VCaP (cell line): ENCODE measurements around the gene ITIH3.
A peak's percentile ranks its signal among the peaks of the same experiment; 100 is the strongest.

Experiments
- H3K27ac ChIP-seq: fragments of 450-650 bp; 2 replicates; pipeline ENCODE4 v1.5.1; 2017
- CTCF ChIP-seq: fragments of 450-650 bp; conservative IDR thresholded peaks from 2 replicates; pipeline ENCODE4 v1.5.1; 2017; ENCODE audit warnings: mild to moderate bottlenecking, moderate library complexity

Gene ITIH3

DNA sequence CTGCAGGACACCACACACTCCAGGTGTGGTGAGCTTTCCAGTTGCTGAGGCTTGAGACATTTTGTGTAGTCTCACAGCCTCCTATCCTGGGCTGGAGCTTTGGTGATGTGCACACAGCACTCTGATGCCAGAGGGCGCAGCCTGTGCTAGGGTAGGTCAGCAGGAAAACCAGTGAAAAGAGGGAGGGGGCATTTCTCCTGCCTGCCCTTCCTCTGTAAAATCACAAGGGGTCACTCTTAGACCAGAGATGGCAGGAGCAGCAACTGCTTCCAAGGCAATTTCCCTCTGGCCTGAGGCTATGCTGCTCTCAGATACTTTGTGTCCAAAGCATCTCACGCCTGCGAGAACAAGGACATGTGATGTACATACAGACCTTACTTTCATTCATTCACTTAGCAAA, 56.8 kb downstream of the ITIH3 start:
- H3K27ac ChIP-seq = no peak overlapping the region
- peak; percentile 91 for TF ChIP-seq CTCF

- no peak for TF ChIP-seq CTCF
- no peak overlapping the region for H3K27ac ChIP-seq
Observed at GRCh38 chr3:52852419-52852818, 57.8 kb downstream of the ITIH3 start.

DNA sequence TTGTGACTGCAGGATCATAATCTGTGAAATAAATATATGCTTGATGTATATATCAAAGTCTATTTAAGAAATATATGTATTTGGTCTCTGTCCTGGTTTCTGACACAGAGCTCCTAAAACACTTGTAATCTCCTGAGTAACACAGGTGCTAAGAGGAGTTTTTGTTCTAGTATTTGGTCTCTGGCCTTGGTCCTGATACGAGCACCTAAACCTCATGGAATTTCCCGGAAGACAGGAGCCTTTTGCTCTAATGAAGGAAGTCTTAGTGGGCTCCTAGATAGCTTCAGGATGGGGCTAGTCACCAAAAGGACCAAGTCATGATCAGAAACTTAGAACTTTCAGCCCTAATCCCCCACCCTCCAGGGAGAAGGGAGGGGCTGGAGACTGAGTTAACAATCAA, 59.4 kb downstream of the ITIH3 start:
- no peak for TF ChIP-seq CTCF
- H3K27ac ChIP-seq = no peak overlapping the region

GRCh38 chr3:52856666-52857065, 62.1 kb downstream of the ITIH3 start:
- no peak for TF ChIP-seq CTCF
- no peak overlapping the region for H3K27ac ChIP-seq

DNA sequence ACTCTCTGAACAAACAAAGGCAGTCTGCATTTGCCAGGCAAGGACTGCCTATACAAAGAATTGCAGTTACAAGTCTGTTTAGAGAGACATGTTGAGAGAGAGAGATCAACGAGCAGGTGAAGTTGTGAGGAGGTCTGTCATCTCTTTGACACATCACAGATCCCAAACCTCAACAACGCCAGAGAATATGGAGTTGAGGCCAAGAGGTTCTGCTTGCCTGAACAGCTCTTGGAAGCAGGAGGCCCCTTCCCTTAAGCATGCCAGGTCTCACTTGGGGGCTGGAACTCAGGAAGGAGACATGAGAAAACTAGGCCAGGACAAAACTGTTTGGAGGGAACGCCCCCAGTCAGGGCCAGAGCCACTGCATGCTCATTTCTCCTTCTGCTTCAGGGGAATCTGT, 62.5 kb downstream of the ITIH3 start:
- no peak overlapping the region for H3K27ac ChIP-seq
- no peak for TF ChIP-seq CTCF

DNA sequence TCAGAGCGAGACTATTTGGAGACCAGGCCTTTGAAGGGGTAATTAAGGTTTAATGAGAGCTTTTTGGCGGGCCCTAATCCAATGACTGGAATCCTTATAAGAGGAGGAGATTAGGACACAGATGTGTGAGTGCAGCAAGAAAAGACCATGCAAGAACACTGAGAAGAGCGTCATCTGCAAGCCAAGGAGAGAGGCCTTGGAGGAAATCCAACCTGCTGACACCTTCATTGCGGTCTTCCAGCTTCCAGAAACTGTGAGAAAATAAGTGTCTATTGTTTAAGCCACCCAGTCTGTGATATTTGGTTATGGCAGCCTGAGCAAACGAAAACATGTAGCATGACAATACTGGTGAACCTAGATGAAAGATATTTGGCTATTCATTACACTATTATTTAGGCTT, 63.3 kb downstream of the ITIH3 start:
- no peak for TF ChIP-seq CTCF

More for the DNA sequence above, 63.3 kb downstream of the ITIH3 start:
- H3K27ac ChIP-seq = no peak overlapping the region
